ENCODE data around the gene MT1M.

MT1M gene

DNA sequence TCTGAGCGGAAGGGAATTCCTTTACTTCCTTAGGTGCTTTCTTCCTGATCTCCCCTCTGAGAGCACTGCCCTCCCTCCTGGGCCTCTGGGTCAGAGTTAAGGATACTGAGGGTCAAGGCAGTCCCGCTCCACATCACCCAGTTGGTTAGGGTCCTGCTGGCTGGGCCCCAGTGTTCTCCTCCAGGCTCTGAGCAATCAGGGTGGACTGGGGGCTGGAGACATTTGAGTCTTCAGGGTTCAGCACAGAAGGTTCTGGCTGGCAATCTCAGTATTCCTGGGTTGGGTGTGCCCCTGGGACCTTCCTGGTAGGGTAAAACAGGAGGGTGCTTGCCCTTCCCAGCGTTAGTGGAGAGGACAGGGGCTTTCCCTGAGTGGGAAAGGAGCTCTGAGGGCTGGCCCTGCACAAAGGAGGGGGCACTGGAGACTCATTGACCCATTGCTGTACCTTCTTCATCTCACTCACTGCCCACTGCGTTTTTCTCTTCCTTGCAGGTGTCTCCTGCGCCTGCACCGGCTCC is 448 bp downstream of the MT1M start:
- no peak overlapping the region for H3K27ac ChIP-seq
- H2AFZ ChIP-seq: peak overlapping the region; percentile 21
- TF ChIP-seq, protein P1, sequence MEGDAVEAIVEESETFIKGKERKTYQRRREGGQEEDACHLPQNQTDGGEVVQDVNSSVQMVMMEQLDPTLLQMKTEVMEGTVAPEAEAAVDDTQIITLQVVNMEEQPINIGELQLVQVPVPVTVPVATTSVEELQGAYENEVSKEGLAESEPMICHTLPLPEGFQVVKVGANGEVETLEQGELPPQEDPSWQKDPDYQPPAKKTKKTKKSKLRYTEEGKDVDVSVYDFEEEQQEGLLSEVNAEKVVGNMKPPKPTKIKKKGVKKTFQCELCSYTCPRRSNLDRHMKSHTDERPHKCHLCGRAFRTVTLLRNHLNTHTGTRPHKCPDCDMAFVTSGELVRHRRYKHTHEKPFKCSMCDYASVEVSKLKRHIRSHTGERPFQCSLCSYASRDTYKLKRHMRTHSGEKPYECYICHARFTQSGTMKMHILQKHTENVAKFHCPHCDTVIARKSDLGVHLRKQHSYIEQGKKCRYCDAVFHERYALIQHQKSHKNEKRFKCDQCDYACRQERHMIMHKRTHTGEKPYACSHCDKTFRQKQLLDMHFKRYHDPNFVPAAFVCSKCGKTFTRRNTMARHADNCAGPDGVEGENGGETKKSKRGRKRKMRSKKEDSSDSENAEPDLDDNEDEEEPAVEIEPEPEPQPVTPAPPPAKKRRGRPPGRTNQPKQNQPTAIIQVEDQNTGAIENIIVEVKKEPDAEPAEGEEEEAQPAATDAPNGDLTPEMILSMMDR (IDR thresholded peaks at IDR 0.05): no peak
- no peaks in the 10 kb centered on the region for H3K36me3 ChIP-seq (ENCODE audit: control insufficient read depth, insufficient read depth, low read length)
- no peaks in the 10 kb centered on the region for H3K79me2 ChIP-seq
- H3K9me3 ChIP-seq (ENCODE audit: control insufficient read depth, low read length): no peaks in the 10 kb centered on the region
- H3K27me3 ChIP-seq (ENCODE audit: control insufficient read depth, insufficient read depth, low read length): no peaks in the 10 kb centered on the region
- H3K4me2 ChIP-seq (ENCODE audit: low read length): peak overlapping the region; percentile 79
- peak overlapping the region; percentile 47 for H3K4me3 ChIP-seq (ENCODE audit: low read depth, low read length)
- H3K4me1 ChIP-seq: no peaks in the 10 kb centered on the region
- no peak overlapping the region for H3K9ac ChIP-seq

DNA sequence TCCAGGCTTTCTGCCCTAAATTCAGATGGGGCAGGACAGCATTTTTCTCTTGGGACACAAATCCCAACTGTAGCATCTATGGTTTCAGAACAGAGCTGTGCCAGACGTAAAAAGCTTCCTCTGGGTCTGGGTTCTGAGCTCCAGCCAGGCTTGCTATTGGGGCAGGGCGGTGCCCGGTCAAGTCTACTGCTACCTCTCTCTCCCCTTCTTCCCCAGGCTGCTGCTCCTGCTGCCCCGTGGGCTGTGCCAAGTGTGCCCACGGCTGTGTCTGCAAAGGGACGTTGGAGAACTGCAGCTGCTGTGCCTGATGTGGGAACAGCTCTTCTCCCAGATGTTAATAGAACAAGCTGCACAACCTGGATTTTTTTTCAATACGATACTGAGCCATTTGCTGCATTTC is 1.1 kb downstream of the MT1M start:
- H3K27me3 ChIP-seq (ENCODE audit: control insufficient read depth, insufficient read depth, low read length): no peaks in the 10 kb centered on the region
- no peaks in the 10 kb centered on the region for H3K9me3 ChIP-seq (ENCODE audit: control insufficient read depth, low read length)
- no peak overlapping the region for H3K27ac ChIP-seq
- H3K4me3 ChIP-seq (ENCODE audit: low read depth, low read length): no peak overlapping the region
- no peaks in the 10 kb centered on the region for H3K4me1 ChIP-seq
- H3K9ac ChIP-seq: no peak overlapping the region
- no peak overlapping the region for H2AFZ ChIP-seq
- TF ChIP-seq, protein P1 (IDR thresholded peaks at IDR 0.05): no peak
- no peaks in the 10 kb centered on the region for H3K79me2 ChIP-seq
- no peaks in the 10 kb centered on the region for H3K36me3 ChIP-seq (ENCODE audit: control insufficient read depth, insufficient read depth, low read length)
- H3K4me2 ChIP-seq (ENCODE audit: low read length): no peak overlapping the region

DNA sequence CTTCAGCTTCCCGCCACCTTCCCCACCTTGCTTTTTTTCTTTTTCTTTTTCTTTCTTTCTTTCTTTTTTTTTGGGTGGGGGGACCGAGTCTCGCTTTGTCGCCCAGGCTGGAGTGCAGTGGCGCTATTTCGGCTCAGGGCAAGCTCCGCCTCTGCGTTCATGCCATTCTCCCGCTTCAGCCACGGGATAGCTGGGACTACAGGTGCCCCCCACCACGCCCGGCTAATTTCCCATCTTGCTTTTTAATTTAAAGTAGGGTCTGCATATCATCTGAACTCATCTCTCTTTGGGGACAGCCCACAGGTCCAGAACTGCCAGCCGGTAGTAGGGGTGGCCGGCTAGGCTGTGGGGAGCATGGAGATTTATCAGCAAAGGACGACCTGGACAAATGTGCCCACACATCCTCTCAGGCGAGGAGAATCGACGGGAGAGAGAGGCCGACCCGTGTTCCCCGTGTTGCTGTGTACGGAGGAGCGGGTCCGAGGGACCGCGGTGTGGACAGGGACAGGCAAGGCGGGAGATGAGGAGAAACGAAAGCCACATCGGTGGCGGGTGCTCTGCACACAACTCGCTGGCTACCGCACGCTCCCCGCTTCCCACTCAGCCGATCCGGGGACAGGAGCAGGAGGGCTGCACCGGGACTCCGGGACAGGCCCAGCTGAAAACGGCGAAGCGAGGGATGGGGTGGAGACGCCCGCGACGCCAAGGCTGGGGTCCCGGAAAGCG is 2.4 kb downstream of the MT1M start:
- Histone ChIP-seq H3K4me3 (ENCODE audit: low read depth, low read length) (no peak overlapping the region), H3K79me2 (no peaks in the 10 kb centered on the region), H2AFZ (peak overlapping the region; percentile 20), H3K9me3 (ENCODE audit: control insufficient read depth, low read length) (no peaks in the 10 kb centered on the region), H3K27me3 (ENCODE audit: control insufficient read depth, insufficient read depth, low read length) (no peaks in the 10 kb centered on the region), H3K36me3 (ENCODE audit: control insufficient read depth, insufficient read depth, low read length) (no peaks in the 10 kb centered on the region), H3K4me1 (no peaks in the 10 kb centered on the region), H3K27ac (no peak overlapping the region), H3K4me2 (ENCODE audit: low read length) (peak overlapping the region; percentile 44), H3K9ac (no peak overlapping the region)
- TF ChIP-seq, protein P1 (IDR thresholded peaks at IDR 0.05): no peak

DNA sequence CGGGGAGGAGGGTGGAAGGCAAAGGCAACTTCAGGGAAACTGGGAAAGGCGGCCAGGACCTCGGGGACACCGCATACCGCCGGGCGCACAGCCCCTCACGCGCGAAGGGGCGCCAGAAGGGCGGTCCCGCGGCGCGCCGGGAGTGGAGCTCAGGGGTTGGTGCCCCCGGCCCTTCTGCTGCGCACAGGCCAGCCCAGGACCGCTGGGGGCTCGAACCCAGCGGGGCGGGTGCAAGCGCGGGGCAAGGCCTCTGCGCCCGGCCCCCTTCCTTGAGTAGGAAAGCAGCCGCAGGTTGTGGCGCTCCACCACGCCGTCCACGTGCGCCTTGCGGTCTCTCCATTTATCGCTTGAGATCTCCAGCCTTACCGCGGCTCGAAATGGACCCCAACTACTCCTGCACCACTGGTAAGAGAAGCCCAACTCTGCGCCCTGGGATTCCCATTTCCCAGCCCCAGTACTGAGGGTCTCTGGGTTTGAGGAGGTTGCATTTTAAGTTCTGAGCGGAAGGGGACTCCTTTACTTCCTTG is 3.0 kb downstream of the MT1M start:
- Histone ChIP-seq H3K4me1 (no peaks in the 10 kb centered on the region), H3K79me2 (no peaks in the 10 kb centered on the region), H3K9me3 (ENCODE audit: control insufficient read depth, low read length) (no peaks in the 10 kb centered on the region), H3K36me3 (ENCODE audit: control insufficient read depth, insufficient read depth, low read length) (no peaks in the 10 kb centered on the region), H3K4me2 (ENCODE audit: low read length) (peak overlapping the region; percentile 44), H3K9ac (no peak overlapping the region), H3K27me3 (ENCODE audit: control insufficient read depth, insufficient read depth, low read length) (no peaks in the 10 kb centered on the region), H3K4me3 (ENCODE audit: low read depth, low read length) (no peak overlapping the region), H2AFZ (no peak overlapping the region), H3K27ac (no peak overlapping the region)
- TF ChIP-seq, protein P1 (IDR thresholded peaks at IDR 0.05): no peak

All from parathyroid adenoma (tissue), 2 donors.